Muscle of leg (tissue), 9 donors: Measurements from ENCODE around the gene GNAS-AS1. TPM values are rescaled to one million over a fixed set of nuclear protein-coding genes. Genes with fewer than 3 reads are reported as not detected.

ENCODE experiments used
- polyA plus RNA-seq, 8 donors: library from polyadenylated mRNA; unstranded; fragments of 120-200 nt; gene quantifications; one replicate each; pipeline versions ENCODE4 v1.2.1 to v1.2.3, GENCODE V29; 2013; ENCODE audit warnings: inconsistent platforms in 1 of 8, low replicate concordance in 1 of 8; ENCODE audit not compliant: insufficient read length in 8 of 8, insufficient read depth in 1 of 8
- total RNA-seq: library from RNA; stranded (reverse); fragments of 120-200 nt; gene quantifications from one replicate; pipeline ENCODE4 v1.2.4, GENCODE V29; 2013

GNAS-AS1 gene
- total and polyA plus RNA-seq, 9 donors = 1.8 to 5.3 (median 2.5) TPM

Other genes with a start within 250 kb of the GNAS-AS1 start
- 30.1 TPM for gene STX16, start 199.6 kb downstream of the GNAS-AS1 start, total RNA-seq
- gene STX16, start 199.6 kb downstream of the GNAS-AS1 start, polyA plus RNA-seq = 10 to 100 TPM; 45.1 to 60.8 (median 52.4) TPM
- gene NPEPL1, start 158.1 kb downstream of the GNAS-AS1 start, total RNA-seq = 22.3 TPM
- gene NPEPL1, start 158.1 kb downstream of the GNAS-AS1 start, polyA plus RNA-seq = 10 to 100 TPM; 34.6 to 60.5 (median 43.8) TPM
- gene GNAS, start 1.8 kb upstream of the GNAS-AS1 start, total RNA-seq = 1,389 TPM
- gene GNAS, start 1.8 kb upstream of the GNAS-AS1 start, polyA plus RNA-seq = 1,000 to 10,000 TPM; 3,001 to 3,620 (median 3,162) TPM
- 36.0 TPM for gene NELFCD, start 130.4 kb upstream of the GNAS-AS1 start, total RNA-seq
- 10 to 100 TPM; 53.4 to 69.6 (median 60.6) TPM for gene NELFCD, start 130.4 kb upstream of the GNAS-AS1 start, polyA plus RNA-seq
- gene CTSZ, start 156.4 kb upstream of the GNAS-AS1 start, total RNA-seq = 48.1 TPM
- gene CTSZ, start 156.4 kb upstream of the GNAS-AS1 start, polyA plus RNA-seq = 10 to 100 TPM; 68.7 to 99.4 (median 79.2) TPM
- 0.35 TPM for gene TUBB1, start 168.5 kb upstream of the GNAS-AS1 start, total RNA-seq
- 1 to 10 TPM in 2 of 8 donors, under 1 TPM in 6; 0.43 to 1.5 (median 0.76) TPM for gene TUBB1, start 168.5 kb upstream of the GNAS-AS1 start, polyA plus RNA-seq
- gene ATP5F1E, start 181.4 kb upstream of the GNAS-AS1 start, total RNA-seq = 61.9 TPM
- 100 to 1,000 TPM; 145 to 220 (median 180) TPM for gene ATP5F1E, start 181.4 kb upstream of the GNAS-AS1 start, polyA plus RNA-seq
- gene PRELID3B, start 191.9 kb upstream of the GNAS-AS1 start, total RNA-seq = 39.4 TPM
- gene PRELID3B, start 191.9 kb upstream of the GNAS-AS1 start, polyA plus RNA-seq = 10 to 100 TPM; 39.3 to 52.8 (median 50.4) TPM